ENCODE results near the gene DNMT1. TPM values are rescaled to one million over a fixed set of nuclear protein-coding genes. Genes with fewer than 3 reads are reported as not detected.
"Not testable (repeated sequence)": the region's sequence is repeated elsewhere in the genome, so short reads cannot be mapped to it uniquely, and the experiment has no call there.

DNMT1 gene
- total RNA-seq (10 to 100 TPM; 59.6 to 89.0 TPM), polyA plus RNA-seq (10 to 100 TPM in 1 of 2 donors, 1 to 10 TPM in 1; 7.1 to 32.7 TPM)
- long read RNA-seq, donor 1, partial matches to known transcripts: 47 of 55 reads
- long read RNA-seq, donor 1, other reads (novel, unspliced or antisense): 6 of 55 reads
- long read RNA-seq, donor 2, full-length matches to known transcripts: 1 of 24 reads
- long read RNA-seq, donor 2, partial matches to known transcripts: 16 of 24 reads
- long read RNA-seq, donor 2, other reads (novel, unspliced or antisense): 7 of 24 reads

DNA sequence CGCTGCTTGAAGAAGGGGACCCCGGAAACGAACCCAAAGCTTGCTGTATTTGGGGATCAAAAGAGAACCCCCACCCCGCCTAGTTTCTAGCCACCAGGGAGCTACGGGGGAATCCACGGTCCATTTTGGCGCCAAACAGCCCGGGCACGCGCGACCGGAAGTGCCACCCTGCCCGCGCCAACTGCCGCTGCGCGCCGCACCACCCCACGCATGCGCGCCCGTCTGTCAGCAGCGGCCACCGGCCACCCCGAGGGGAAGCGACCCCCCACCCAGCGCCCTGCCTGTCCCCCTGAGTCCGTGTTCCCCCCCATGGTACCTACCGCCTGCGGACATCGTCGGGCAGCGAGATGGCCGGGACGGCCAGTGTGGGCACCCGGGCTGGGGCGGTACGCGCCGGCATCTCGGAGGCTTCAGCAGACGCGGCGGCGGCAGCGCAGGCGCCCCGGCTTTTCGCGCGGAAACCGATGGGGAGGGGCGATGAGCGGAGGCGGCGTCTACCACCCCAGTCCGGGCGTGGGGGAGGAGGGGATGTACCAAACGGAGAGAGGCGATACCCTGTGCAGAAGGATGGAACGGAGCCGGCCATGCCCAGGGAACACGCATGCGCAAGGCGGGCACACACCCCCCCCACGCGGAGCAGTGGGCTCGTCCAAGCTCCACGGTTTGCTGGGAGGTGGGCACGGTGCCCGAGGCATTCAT lies at the start of gene DNMT1:
Gene DNMT1, minus strand, starts transcription at position 454 of the 699 bp plus-strand sequence. Its CDS starts 54 bp downstream, at position 400.
- ATAC-seq (ENCODE audit: low FRiP score): peak; percentile 97
- Histone ChIP-seq H3K27me3 (ENCODE audit: control insufficient read depth in 1 of 2, insufficient read depth in 2 of 2, low read length in 1 of 2) (no peaks in the 10 kb centered on the region), H3K4me1 (ENCODE audit: control insufficient read depth in 1 of 2, insufficient read depth in 2 of 2, low read length in 2 of 2) (no peaks in the 10 kb centered on the region), H3K36me3 (ENCODE audit: control insufficient read depth in 1 of 2, insufficient read depth in 2 of 2, low read length in 1 of 2) (no peaks in the 10 kb centered on the region), H3K9me3 (ENCODE audit: control insufficient read depth, low read length) (no peaks in the 10 kb centered on the region), H3K4me3 (ENCODE audit: low read length in 2 of 2) (peak within 1 kb of the TSS; percentile 49 to 69), H3K27ac (ENCODE audit: low read depth in 1 of 2, low read length in 2 of 2) (peak within 1 kb of the TSS in 1 of 2 donors; percentile 43)
- DNase-seq: peak; percentile 98 to 99
- intact Hi-C loops (cut with DNase I): loop anchor here in 1 of 2 donors (2.0 kb wide), 1 partner anchor 56 kb away; no protein-coding TSS in a partner anchor
- WGBS, 2 donors: 0% methylated on average over 71 of the region's 71 CpGs

DNA sequence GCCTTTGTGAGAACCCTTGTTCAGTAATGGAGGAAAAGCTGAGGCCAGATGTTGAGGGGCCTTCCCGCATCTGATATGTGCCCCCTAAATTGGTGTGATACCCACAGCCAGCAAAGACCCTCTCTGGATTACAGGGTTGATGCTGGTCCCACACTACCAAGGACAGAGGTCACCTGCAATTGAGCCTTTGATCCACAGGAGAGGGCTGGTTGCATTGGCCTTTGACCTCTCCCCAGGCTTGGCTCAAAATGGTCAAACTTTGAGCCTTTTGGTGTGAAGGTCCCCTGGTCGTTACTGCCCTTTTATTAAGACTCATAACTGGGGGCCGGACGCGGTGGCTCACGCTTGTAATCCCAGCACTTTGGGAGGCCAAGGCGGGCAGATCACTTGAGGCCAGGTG lies 48.9 kb upstream of the DNMT1 start:
- Histone ChIP-seq H3K4me3 (ENCODE audit: low read length in 2 of 2) (no peak overlapping the region), H3K27me3 (ENCODE audit: control insufficient read depth in 1 of 2, insufficient read depth in 2 of 2, low read length in 1 of 2) (no peaks in the 10 kb centered on the region), H3K4me1 (ENCODE audit: control insufficient read depth in 1 of 2, insufficient read depth in 2 of 2, low read length in 2 of 2) (no peaks in the 10 kb centered on the region), H3K36me3 (ENCODE audit: control insufficient read depth in 1 of 2, insufficient read depth in 2 of 2, low read length in 1 of 2) (no peaks in the 10 kb centered on the region), H3K9me3 (ENCODE audit: control insufficient read depth, low read length) (no peaks in the 10 kb centered on the region), H3K27ac (ENCODE audit: low read depth in 1 of 2, low read length in 2 of 2) (no peak overlapping the region)
- DNase-seq (no peak), ATAC-seq (ENCODE audit: low FRiP score) (no peak)
- WGBS, 2 donors: 91 to 92% methylated on average over 7 of the region's 7 CpGs
- intact Hi-C loops (cut with DNase I): no loop called here

DNA sequence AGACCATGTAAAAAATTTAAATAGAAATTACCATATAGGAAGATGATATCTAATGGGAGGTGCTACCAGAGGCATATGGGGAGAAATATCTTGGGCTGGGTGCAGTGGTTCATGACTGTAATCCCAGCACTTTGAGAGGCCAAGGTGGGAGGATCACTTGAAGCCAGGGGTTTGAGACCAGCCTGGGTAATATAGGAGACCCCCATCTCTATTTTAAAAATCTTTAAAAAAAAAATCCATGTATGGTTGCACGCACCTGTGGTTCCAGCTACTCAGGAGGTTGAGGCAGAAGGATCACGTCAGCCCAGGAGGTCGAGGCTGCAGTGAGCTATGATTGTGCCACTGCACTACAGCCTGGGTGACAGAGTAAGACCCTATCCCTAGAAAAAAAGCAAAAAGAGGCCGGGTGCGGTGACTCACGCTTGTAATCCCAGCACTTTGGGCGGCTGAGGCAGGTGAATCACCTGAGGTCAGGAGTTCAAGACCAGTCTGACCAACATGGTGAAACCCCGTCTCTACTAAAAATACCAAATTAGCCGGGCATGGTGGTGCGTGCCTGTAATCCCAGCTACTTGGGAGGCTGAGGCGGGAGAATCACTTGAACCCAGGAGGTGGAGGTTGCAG lies 47.2 kb upstream of the DNMT1 start:
- H3K36me3 ChIP-seq (ENCODE audit: control insufficient read depth in 1 of 2, insufficient read depth in 2 of 2, low read length in 1 of 2); H3K27ac ChIP-seq (ENCODE audit: low read depth in 1 of 2, low read length in 2 of 2); H3K4me1 ChIP-seq (ENCODE audit: control insufficient read depth in 1 of 2, insufficient read depth in 2 of 2, low read length in 2 of 2); intact Hi-C loops (cut with DNase I); H3K9me3 ChIP-seq (ENCODE audit: control insufficient read depth, low read length); H3K4me3 ChIP-seq (ENCODE audit: low read length in 2 of 2); ATAC-seq (ENCODE audit: low FRiP score); H3K27me3 ChIP-seq (ENCODE audit: control insufficient read depth in 1 of 2, insufficient read depth in 2 of 2, low read length in 1 of 2); DNase-seq: not testable (repeated sequence)
- WGBS, 2 donors: 96 to 97% methylated on average over 11 of the region's 11 CpGs

DNA sequence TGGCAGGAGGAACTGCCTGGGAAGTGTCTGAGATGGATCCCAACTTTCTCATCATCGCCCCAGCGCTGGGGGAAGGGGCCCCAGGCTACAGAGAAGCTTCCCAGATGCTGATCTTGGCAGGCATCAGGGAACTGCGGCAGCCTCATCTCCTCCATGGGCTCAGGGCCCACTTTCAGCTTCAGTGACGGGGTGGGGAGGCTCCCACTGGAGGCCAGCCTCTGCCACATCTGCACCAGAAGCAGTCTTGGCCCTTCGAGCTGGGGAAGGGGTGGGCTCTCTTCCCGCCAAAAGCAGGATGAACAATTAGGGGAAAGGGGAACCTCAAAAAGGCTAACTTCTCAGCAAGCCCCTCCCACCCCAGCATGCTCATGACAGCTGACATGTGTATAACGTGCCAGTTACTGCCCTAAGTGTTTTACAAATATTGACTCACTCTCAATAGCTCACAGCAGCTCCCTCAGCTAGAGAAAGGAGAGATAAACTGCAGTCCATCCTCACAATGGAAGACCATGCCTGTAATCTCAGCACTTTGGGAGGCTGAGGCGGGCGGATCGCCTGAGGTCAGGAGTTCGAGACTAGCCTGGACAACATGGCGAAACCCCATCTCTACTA lies 43.5 kb upstream of the DNMT1 start:
- Histone ChIP-seq H3K4me1 (ENCODE audit: control insufficient read depth in 1 of 2, insufficient read depth in 2 of 2, low read length in 2 of 2) (no peaks in the 10 kb centered on the region), H3K36me3 (ENCODE audit: control insufficient read depth in 1 of 2, insufficient read depth in 2 of 2, low read length in 1 of 2) (no peaks in the 10 kb centered on the region), H3K27me3 (ENCODE audit: control insufficient read depth in 1 of 2, insufficient read depth in 2 of 2, low read length in 1 of 2) (no peaks in the 10 kb centered on the region), H3K4me3 (ENCODE audit: low read length in 2 of 2) (no peak overlapping the region), H3K27ac (ENCODE audit: low read depth in 1 of 2, low read length in 2 of 2) (no peak overlapping the region), H3K9me3 (ENCODE audit: control insufficient read depth, low read length) (no peaks in the 10 kb centered on the region)
- 66 to 73% methylated on average over 12 of the region's 12 CpGs for WGBS, 2 donors
- peak in 1 of 2 donors; percentile 76 for DNase-seq
- intact Hi-C loops (cut with DNase I): no loop called here
- peak; percentile 69 for ATAC-seq (ENCODE audit: low FRiP score)

DNA sequence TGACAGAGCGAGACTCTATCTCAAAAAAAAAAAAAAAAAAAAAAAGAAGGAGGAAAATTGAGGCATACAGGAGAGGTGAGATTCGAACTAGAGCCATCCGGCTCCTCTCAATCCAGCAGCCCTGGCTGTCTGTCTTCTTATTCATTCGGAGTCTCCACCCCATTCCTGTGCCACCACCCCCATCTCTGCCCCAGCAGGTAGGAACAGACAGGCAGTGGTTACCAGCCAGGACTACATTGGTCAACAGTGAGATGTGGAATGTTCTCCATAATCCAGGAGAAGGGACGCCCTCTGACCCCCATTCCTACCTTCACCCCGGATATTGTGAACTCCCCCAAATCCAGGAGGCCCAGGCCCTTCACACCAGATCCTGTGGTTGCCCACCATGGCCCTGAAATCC lies 42.9 kb upstream of the DNMT1 start:
- no peak for DNase-seq
- H3K4me3 ChIP-seq (ENCODE audit: low read length in 2 of 2): no peak overlapping the region
- H3K27ac ChIP-seq (ENCODE audit: low read depth in 1 of 2, low read length in 2 of 2): no peak overlapping the region
- no peaks in the 10 kb centered on the region for H3K36me3 ChIP-seq (ENCODE audit: control insufficient read depth in 1 of 2, insufficient read depth in 2 of 2, low read length in 1 of 2)
- H3K27me3 ChIP-seq (ENCODE audit: control insufficient read depth in 1 of 2, insufficient read depth in 2 of 2, low read length in 1 of 2): no peaks in the 10 kb centered on the region
- H3K9me3 ChIP-seq (ENCODE audit: control insufficient read depth, low read length): no peaks in the 10 kb centered on the region
- peak; percentile 26 for ATAC-seq (ENCODE audit: low FRiP score)
- no peaks in the 10 kb centered on the region for H3K4me1 ChIP-seq (ENCODE audit: control insufficient read depth in 1 of 2, insufficient read depth in 2 of 2, low read length in 2 of 2)
- 90 to 92% methylated on average over 6 of the region's 6 CpGs for WGBS, 2 donors
- intact Hi-C loops (cut with DNase I): no loop called here

DNA sequence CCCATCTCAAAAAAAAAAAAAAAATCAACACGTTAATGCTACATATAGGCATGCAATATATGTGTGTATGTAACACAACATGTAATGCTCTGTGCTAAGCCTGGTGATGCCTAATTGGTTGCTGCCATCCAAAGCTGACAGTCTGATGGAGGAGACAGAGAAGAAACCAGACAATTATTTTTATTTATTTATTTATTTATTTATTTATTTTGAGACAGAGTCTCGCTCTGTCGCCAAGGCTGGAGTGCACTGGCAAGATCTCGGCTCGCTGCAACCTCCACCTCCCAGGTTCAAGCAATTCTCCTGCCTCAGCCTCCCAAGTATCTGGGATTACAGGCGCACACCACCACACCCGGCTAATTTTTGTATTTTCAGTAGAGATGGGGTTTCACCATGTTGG lies 40.7 kb upstream of the DNMT1 start:
- H3K9me3 ChIP-seq (ENCODE audit: control insufficient read depth, low read length); H3K4me3 ChIP-seq (ENCODE audit: low read length in 2 of 2); ATAC-seq (ENCODE audit: low FRiP score); H3K4me1 ChIP-seq (ENCODE audit: control insufficient read depth in 1 of 2, insufficient read depth in 2 of 2, low read length in 2 of 2); intact Hi-C loops (cut with DNase I); H3K27ac ChIP-seq (ENCODE audit: low read depth in 1 of 2, low read length in 2 of 2); DNase-seq; H3K36me3 ChIP-seq (ENCODE audit: control insufficient read depth in 1 of 2, insufficient read depth in 2 of 2, low read length in 1 of 2); H3K27me3 ChIP-seq (ENCODE audit: control insufficient read depth in 1 of 2, insufficient read depth in 2 of 2, low read length in 1 of 2): not testable (repeated sequence)
- 96% methylated on average over 7 of the region's 7 CpGs for WGBS, 2 donors

DNA sequence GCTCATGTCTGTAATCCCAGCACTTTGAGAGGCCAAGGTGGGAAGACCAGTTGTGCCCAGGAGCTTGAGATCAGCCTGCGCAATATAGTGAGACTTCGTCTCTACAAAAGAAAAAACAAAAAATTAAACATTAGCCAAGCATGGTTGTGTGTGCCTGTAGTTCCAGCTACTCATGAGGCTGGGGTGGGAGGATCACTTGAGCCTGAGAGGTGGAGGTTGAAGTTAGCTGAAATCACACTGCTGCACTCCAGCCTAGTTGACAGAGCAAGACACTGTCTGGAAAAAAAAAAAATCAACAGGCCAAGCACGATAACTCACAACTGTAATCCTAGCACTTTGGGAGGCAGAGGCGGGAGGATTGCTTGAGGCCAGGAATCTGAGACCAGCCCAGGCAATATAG lies 40.2 kb upstream of the DNMT1 start:
- Histone ChIP-seq H3K27me3 (ENCODE audit: control insufficient read depth in 1 of 2, insufficient read depth in 2 of 2, low read length in 1 of 2) (no peaks in the 10 kb centered on the region), H3K36me3 (ENCODE audit: control insufficient read depth in 1 of 2, insufficient read depth in 2 of 2, low read length in 1 of 2) (no peaks in the 10 kb centered on the region), H3K27ac (ENCODE audit: low read depth in 1 of 2, low read length in 2 of 2) (no peak overlapping the region), H3K4me3 (ENCODE audit: low read length in 2 of 2) (no peak overlapping the region), H3K9me3 (ENCODE audit: control insufficient read depth, low read length) (no peaks in the 10 kb centered on the region), H3K4me1 (ENCODE audit: control insufficient read depth in 1 of 2, insufficient read depth in 2 of 2, low read length in 2 of 2) (no peaks in the 10 kb centered on the region)
- WGBS, 2 donors: 81 to 92% methylated on average over 4 of the region's 4 CpGs
- DNase-seq: no peak
- intact Hi-C loops (cut with DNase I): no loop called here
- ATAC-seq (ENCODE audit: low FRiP score): no peak

DNA sequence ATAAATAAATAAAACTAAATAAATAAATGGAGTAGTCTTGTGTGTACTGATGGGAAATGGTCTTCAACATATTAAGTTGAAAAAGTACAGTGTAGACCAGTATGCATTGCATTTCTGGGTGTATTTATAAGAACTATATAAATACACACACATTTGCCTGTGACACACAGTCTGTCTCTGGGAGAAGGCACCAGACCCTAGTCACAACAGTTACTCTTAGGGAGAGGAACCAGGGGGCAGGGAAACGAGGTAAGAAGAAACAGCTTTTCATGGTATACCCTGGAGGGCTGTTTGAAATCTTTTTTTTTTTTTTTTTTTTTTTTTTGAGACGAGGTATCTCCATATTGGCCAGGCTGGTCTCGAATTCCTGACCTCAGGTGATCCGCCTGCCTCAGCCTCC lies 39.2 kb upstream of the DNMT1 start:
- Histone ChIP-seq H3K4me1 (ENCODE audit: control insufficient read depth in 1 of 2, insufficient read depth in 2 of 2, low read length in 2 of 2) (no peaks in the 10 kb centered on the region), H3K27me3 (ENCODE audit: control insufficient read depth in 1 of 2, insufficient read depth in 2 of 2, low read length in 1 of 2) (no peaks in the 10 kb centered on the region), H3K27ac (ENCODE audit: low read depth in 1 of 2, low read length in 2 of 2) (no peak overlapping the region), H3K36me3 (ENCODE audit: control insufficient read depth in 1 of 2, insufficient read depth in 2 of 2, low read length in 1 of 2) (no peaks in the 10 kb centered on the region), H3K4me3 (ENCODE audit: low read length in 2 of 2) (no peak overlapping the region), H3K9me3 (ENCODE audit: control insufficient read depth, low read length) (no peaks in the 10 kb centered on the region)
- ATAC-seq (ENCODE audit: low FRiP score) (no peak), DNase-seq (no peak)
- intact Hi-C loops (cut with DNase I): no loop called here
- 67 to 69% methylated on average over 4 of the region's 4 CpGs for WGBS, 2 donors

All from aorta (tissue), 5 donors.